Memory B cell (primary cell): ENCODE results near the gene CCT8.
A peak's percentile ranks its signal among the peaks of the same experiment; 100 is the strongest.
"Not testable (repeated sequence)": the region's sequence is repeated elsewhere in the genome, so short reads cannot be mapped to it uniquely, and the experiment has no call there.

Source experiments
- ATAC-seq: fragments of 150-1000 bp; cut with Tn5 transposase; 2 replicates; pipeline ENCODE4 v1.10.0; 2021; ENCODE audit warnings: low read depth, mild to moderate bottlenecking, moderate library complexity
- DNase-seq, 2 donors: peaks; one replicate each; pipeline ENCODE4 v3.0.0; 2022; ENCODE audit warnings: low spot score in 2 of 2
- H3K27ac Mint-ChIP-seq: one replicate; pipeline ENCODE4 v1.8.0; 2022; ENCODE audit warnings: mild to moderate bottlenecking, moderate library complexity, mixed read lengths
- H3K27me3 Mint-ChIP-seq: one replicate; pipeline ENCODE4 v1.8.0; 2022; ENCODE audit warnings: mixed read lengths
- H3K36me3 Mint-ChIP-seq: one replicate; pipeline ENCODE4 v1.8.0; 2022; ENCODE audit warnings: mild to moderate bottlenecking, mixed read lengths
- H3K4me1 Mint-ChIP-seq: one replicate; pipeline ENCODE4 v1.8.0; 2022; ENCODE audit warnings: mixed read lengths
- H3K4me3 Mint-ChIP-seq: one replicate; pipeline ENCODE4 v1.8.0; 2022; ENCODE audit warnings: mild to moderate bottlenecking, moderate library complexity, mixed read lengths
- H3K9me3 Mint-ChIP-seq: one replicate; pipeline ENCODE4 v1.8.0; 2022; ENCODE audit warnings: mixed read lengths

Gene CCT8

DNA sequence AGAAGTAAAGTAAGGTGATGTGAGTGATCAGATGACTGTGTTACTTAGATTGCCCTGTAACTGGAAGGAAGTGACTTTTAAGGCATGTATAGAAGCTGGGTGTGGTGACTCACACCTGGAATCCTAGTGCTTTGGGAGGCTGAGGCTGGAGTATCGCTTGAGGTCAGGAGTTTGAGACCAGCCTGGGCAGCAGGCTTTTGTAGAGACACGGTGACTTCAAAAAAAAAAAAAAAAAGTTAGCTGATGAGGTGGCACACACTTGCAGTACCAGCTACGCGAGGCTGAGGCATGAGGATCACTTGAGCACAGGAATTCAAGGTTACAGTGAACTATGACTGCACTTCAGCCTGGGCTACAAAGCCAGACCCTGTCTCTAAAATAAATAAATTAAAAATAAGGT is 51.3 kb downstream of the CCT8 start:
- no peaks in the 10 kb centered on the region for H3K27me3 Mint-ChIP-seq
- no peak overlapping the region for H3K4me3 Mint-ChIP-seq
- peaks cover 26% of the 10 kb centered on the region for H3K4me1 Mint-ChIP-seq
- no peaks in the 10 kb centered on the region for H3K9me3 Mint-ChIP-seq
- no peaks in the 10 kb centered on the region for H3K36me3 Mint-ChIP-seq
- ATAC-seq (no peak), DNase-seq (no peak)
- no peak overlapping the region for H3K27ac Mint-ChIP-seq

- Mint-ChIP-seq H3K27me3 (no peaks in the 10 kb centered on the region), H3K36me3 (no peaks in the 10 kb centered on the region), H3K27ac (peak overlapping the region; percentile 80), H3K4me3 (peak overlapping the region; percentile 79), H3K9me3 (no peaks in the 10 kb centered on the region), H3K4me1 (peaks cover 10% of the 10 kb centered on the region)
- ATAC-seq = no peak
- DNase-seq = no peak
These were observed 54.9 kb downstream of the CCT8 start for GRCh38 chr21:29018540-29018939.

DNA sequence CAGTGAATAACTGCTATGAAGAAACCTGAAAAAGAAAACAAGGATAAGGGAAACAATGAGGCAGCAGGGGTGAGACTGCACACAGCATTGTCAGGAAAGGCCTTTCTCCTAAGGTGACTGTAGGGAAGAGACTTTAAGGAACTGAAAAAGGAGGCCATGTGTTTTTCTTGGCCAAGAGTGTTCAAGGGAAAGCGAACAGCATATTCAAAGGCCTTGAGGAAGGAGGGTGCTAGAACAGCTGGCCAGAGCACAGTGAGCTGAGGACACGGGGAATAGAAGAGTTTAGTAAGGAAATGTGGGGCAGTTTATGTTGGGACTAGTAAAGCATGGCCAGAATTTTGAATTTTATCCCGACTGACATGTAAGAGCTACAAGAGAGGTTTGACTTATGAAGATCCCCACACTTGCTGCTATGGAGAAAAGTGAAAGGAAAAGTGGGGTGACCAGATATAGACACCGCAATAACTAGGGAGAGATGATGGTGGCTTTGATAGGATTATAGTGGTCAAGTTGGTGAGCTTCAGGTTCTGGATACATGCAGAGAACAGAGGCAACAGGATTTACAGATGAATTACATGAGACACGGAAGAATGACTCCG is 55.7 kb downstream of the CCT8 start:
- Mint-ChIP-seq H3K4me3 (peak overlapping the region; percentile 79), H3K27me3 (no peaks in the 10 kb centered on the region), H3K4me1 (peaks cover 10% of the 10 kb centered on the region), H3K9me3 (no peaks in the 10 kb centered on the region), H3K36me3 (no peaks in the 10 kb centered on the region), H3K27ac (peak overlapping the region; percentile 80)
- DNase-seq (no peak), ATAC-seq (no peak)

- not testable (repeated sequence) for DNase-seq, ATAC-seq, H3K9me3 Mint-ChIP-seq, H3K36me3 Mint-ChIP-seq, H3K27me3 Mint-ChIP-seq, H3K27ac Mint-ChIP-seq, H3K4me1 Mint-ChIP-seq, H3K4me3 Mint-ChIP-seq
These were observed 62.2 kb downstream of the CCT8 start for GRCh38 chr21:29011236-29011635.

DNA sequence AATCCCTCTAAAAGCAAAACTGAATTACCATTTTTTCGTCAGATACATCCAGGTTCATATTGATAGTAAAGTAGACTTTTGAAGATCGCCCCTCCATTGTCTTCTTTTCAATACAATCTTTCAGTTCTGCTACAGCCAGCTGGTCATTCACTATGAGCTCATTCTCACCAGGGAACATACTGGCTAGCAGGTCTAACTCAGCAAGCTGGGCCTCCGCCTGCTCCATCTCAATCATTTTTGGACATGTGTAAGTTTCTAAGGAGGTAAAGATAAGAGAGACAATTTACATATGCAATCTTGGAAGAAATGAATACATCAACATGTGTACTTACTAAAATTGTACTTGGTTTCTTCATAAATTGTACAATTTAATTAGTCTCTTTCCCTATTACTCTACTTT is 65.1 kb downstream of the CCT8 start:
- Mint-ChIP-seq H3K9me3 (no peaks in the 10 kb centered on the region), H3K36me3 (peaks cover 4% of the 10 kb centered on the region), H3K4me3 (no peak overlapping the region), H3K27me3 (no peaks in the 10 kb centered on the region), H3K27ac (no peak overlapping the region), H3K4me1 (peaks cover 2% of the 10 kb centered on the region)
- no peak for DNase-seq
- ATAC-seq = no peak

DNA sequence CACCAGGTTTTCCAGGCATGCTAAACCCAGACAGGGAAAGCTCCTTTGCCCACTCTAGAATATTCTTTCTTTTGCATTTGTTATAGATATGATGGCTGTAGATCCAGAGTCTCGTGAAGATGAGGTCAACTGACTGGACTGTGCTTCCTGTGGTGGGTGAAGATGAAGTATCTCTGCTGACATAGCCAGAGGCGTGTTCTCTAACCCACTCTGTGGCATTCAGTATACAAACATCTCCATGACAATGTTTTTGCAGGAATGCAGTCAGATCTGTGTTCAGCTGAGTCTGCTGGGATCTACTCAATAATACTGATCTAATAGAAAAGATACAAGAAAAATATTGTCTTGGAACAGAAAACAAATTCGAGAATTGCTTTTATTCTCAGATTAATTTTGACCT is 65.6 kb downstream of the CCT8 start:
- H3K9me3 Mint-ChIP-seq = no peaks in the 10 kb centered on the region
- no peak for ATAC-seq
- DNase-seq = no peak
- H3K27ac Mint-ChIP-seq = no peak overlapping the region
- H3K27me3 Mint-ChIP-seq = no peaks in the 10 kb centered on the region
- no peak overlapping the region for H3K4me3 Mint-ChIP-seq
- peaks cover 4% of the 10 kb centered on the region for H3K36me3 Mint-ChIP-seq
- H3K4me1 Mint-ChIP-seq = peaks cover 2% of the 10 kb centered on the region

DNA sequence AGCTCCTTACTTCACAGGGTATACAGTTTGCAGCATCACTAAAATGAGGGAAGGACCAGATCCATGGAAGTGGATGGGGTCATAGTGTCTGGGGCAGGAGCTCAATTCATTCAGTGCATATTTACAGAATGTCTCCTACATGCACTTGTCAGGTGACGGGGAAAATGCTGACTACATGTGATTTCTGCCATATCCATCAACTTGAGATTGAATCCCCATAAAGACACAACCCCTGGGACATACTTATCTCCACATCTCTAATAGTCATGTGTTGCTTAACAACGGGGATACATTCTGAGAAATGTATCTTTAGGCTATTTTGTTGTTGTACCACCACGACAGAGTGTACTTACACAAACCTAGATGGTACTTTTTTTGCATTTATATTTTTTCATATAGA is 66.3 kb downstream of the CCT8 start:
- no peak overlapping the region for H3K4me3 Mint-ChIP-seq

More for the DNA sequence above, 66.3 kb downstream of the CCT8 start:
- DNase-seq = no peak
- Mint-ChIP-seq H3K27me3 (no peaks in the 10 kb centered on the region), H3K9me3 (no peaks in the 10 kb centered on the region), H3K36me3 (peaks cover 4% of the 10 kb centered on the region), H3K27ac (peak overlapping the region; percentile 3), H3K4me1 (peaks cover 2% of the 10 kb centered on the region)
- no peak for ATAC-seq
